HL-60 (cell line): ENCODE results near the gene LDAH.

Source experiments
- DNase-seq, 2 experiments: peaks; one replicate each; pipeline ENCODE4 v3.0.0-alpha.2; 2010 to 2020; ENCODE audit warnings: low read depth in 1 of 2, low spot score in 1 of 2
- H3K27ac ChIP-seq: fragments of 250-450 bp; sonication (Bioruptor Pico); replicated peaks from 2 replicates; pipeline ENCODE4 v1.5.1; 2020; ENCODE audit warnings: mild to moderate bottlenecking, moderate library complexity
- H3K27me3 ChIP-seq: fragments of 250-450 bp; sonication (Bioruptor Pico); 2 replicates; pipeline ENCODE4 v1.5.1; 2021; ENCODE audit warnings: mild to moderate bottlenecking, moderate library complexity; ENCODE audit not compliant: insufficient read depth, poor library complexity, severe bottlenecking
- H3K4me3 ChIP-seq: replicated peaks from 2 replicates; pipeline ENCODE4 v1.5.1; 2011; ENCODE audit warnings: mild to moderate bottlenecking, control low read depth, low read length; ENCODE audit not compliant: insufficient read depth
- GABPA ChIP-seq: IDR thresholded peaks from 2 replicates; pipeline ENCODE4 v1.6.1; 2012; ENCODE audit warnings: low read depth
- POLR2AphosphoS5 ChIP-seq: IDR thresholded peaks from 2 replicates; pipeline ENCODE4 v1.6.1; 2012; ENCODE audit warnings: low read depth
- SPI1 ChIP-seq: IDR thresholded peaks from 2 replicates; pipeline ENCODE4 v1.6.1; 2012; ENCODE audit warnings: low read depth, mild to moderate bottlenecking, borderline replicate concordance
- TF ChIP-seq, protein P1 (sequence below): IDR thresholded peaks from one replicate; pipeline ENCODE4 v1.5.1; 2011; ENCODE audit warnings: low read length, control low read depth, inconsistent platforms; ENCODE audit not compliant: insufficient read depth
- TF ChIP-seq, protein P2 (sequence below): IDR thresholded peaks from 2 replicates; pipeline ENCODE4 v1.6.1; 2012; ENCODE audit warnings: low read depth; ENCODE audit not compliant: insufficient replicate concordance

LDAH gene

DNA sequence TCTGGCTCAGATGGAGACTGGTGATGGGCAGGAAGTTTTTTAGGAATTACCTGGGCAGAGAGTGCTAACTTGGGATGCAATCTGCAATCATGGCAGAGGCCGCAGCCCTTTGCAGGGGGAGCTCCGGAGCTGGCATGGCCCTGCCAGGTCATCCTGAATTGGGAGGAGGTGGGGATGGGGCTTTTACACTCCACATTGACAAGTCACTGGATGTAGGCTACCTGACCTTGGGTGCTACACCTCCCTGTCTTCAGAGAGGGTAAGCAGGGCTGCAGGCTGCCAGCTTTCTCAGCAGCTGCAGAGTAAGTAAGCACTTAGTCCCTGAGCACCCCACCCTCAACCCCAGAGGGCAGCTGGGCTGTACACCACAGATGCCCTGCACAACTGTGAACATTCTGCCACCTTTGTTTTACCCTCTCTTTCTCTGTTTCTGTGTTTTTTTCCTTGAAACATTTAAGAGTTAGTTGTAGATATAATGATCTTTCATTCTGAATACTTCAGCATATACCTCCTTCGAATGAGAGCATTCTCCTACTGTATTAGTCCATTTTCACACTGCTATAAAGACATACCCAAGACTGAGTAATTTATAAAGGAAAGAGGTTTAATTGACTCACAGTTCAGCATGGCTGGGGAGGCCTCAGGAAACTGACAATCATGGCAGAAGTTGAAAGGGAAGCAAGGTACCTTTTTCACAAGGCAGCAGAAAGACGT lies 165.2 kb downstream of the LDAH start:
- DNase-seq, result no peak
- no peak overlapping the region for H3K4me3 ChIP-seq
- H3K27ac ChIP-seq, result no peak overlapping the region
- TF ChIP-seq, protein P1, sequence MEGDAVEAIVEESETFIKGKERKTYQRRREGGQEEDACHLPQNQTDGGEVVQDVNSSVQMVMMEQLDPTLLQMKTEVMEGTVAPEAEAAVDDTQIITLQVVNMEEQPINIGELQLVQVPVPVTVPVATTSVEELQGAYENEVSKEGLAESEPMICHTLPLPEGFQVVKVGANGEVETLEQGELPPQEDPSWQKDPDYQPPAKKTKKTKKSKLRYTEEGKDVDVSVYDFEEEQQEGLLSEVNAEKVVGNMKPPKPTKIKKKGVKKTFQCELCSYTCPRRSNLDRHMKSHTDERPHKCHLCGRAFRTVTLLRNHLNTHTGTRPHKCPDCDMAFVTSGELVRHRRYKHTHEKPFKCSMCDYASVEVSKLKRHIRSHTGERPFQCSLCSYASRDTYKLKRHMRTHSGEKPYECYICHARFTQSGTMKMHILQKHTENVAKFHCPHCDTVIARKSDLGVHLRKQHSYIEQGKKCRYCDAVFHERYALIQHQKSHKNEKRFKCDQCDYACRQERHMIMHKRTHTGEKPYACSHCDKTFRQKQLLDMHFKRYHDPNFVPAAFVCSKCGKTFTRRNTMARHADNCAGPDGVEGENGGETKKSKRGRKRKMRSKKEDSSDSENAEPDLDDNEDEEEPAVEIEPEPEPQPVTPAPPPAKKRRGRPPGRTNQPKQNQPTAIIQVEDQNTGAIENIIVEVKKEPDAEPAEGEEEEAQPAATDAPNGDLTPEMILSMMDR, result no peak
- TF ChIP-seq GABPA, result no peak
- H3K27me3 ChIP-seq, result no peaks in the 10 kb centered on the region

DNA sequence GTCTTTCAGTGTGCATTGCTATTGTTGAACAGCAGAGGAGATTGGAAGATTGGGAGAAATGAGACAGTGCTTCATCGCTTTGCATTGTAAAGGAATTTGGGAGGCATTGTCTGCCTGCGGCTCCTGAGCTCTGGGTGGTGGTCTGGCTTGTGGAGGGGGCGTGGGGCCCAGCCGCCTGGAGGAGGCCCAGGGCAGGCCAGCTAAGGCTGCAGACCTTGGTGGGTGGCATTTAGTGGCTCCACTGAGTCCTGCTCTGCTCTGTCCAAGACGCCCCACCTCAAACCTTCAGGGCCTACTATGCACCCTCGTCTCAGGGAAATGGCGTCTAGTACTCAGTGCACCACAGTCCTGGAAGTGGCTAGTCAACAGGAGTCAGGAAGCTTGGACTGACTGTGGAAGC lies 166.3 kb downstream of the LDAH start:
- Histone ChIP-seq H3K27ac (no peak overlapping the region), H3K4me3 (no peak overlapping the region), H3K27me3 (no peaks in the 10 kb centered on the region)
- DNase-seq, result no peak
- TF ChIP-seq, protein P1, result no peak
- no peak for TF ChIP-seq GABPA
- TF ChIP-seq POLR2AphosphoS5, result no peak
- TF ChIP-seq, protein P2, sequence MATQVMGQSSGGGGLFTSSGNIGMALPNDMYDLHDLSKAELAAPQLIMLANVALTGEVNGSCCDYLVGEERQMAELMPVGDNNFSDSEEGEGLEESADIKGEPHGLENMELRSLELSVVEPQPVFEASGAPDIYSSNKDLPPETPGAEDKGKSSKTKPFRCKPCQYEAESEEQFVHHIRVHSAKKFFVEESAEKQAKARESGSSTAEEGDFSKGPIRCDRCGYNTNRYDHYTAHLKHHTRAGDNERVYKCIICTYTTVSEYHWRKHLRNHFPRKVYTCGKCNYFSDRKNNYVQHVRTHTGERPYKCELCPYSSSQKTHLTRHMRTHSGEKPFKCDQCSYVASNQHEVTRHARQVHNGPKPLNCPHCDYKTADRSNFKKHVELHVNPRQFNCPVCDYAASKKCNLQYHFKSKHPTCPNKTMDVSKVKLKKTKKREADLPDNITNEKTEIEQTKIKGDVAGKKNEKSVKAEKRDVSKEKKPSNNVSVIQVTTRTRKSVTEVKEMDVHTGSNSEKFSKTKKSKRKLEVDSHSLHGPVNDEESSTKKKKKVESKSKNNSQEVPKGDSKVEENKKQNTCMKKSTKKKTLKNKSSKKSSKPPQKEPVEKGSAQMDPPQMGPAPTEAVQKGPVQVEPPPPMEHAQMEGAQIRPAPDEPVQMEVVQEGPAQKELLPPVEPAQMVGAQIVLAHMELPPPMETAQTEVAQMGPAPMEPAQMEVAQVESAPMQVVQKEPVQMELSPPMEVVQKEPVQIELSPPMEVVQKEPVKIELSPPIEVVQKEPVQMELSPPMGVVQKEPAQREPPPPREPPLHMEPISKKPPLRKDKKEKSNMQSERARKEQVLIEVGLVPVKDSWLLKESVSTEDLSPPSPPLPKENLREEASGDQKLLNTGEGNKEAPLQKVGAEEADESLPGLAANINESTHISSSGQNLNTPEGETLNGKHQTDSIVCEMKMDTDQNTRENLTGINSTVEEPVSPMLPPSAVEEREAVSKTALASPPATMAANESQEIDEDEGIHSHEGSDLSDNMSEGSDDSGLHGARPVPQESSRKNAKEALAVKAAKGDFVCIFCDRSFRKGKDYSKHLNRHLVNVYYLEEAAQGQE, result no peak

DNA sequence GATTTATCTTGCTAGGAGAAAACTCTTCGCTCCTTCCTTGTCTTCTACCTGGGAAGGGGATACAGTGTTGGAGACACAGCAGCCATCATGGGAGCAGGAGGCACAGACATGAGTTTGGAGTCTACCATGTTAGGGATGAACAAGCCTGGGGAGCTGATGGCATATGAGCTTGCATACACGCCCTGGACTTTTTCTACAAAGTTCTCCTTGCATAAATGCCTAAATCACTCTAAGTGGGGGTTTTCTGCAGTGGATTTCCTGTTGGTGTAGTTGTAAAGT lies 168.4 kb downstream of the LDAH start:
- H3K27me3 ChIP-seq, result no peaks in the 10 kb centered on the region
- H3K4me3 ChIP-seq, result no peak overlapping the region
- no peak for DNase-seq
- TF ChIP-seq GABPA, result no peak
- TF ChIP-seq, protein P1, result no peak
- no peak for TF ChIP-seq SPI1
- TF ChIP-seq, protein P2, result no peak
- TF ChIP-seq POLR2AphosphoS5, result no peak
- H3K27ac ChIP-seq, result no peak overlapping the region
